Measurements from ENCODE around the gene PTCD1. TPM values are rescaled to one million over a fixed set of nuclear protein-coding genes. Genes with fewer than 3 reads are reported as not detected.
"Not testable (repeated sequence)": the region's sequence is repeated elsewhere in the genome, so short reads cannot be mapped to it uniquely, and the experiment has no call there.

PTCD1 gene
- total RNA-seq, 1 donor from 2014 or later = 4.9 TPM

GRCh38 chr7:99387912-99388311, 50.7 kb downstream of the PTCD1 start:
- no peak for DNase-seq (ENCODE audit: low spot score)

- not testable (repeated sequence) for DNase-seq (ENCODE audit: low spot score)
These were observed 51.4 kb downstream of the PTCD1 start for GRCh38 chr7:99387239-99387635.

DNA sequence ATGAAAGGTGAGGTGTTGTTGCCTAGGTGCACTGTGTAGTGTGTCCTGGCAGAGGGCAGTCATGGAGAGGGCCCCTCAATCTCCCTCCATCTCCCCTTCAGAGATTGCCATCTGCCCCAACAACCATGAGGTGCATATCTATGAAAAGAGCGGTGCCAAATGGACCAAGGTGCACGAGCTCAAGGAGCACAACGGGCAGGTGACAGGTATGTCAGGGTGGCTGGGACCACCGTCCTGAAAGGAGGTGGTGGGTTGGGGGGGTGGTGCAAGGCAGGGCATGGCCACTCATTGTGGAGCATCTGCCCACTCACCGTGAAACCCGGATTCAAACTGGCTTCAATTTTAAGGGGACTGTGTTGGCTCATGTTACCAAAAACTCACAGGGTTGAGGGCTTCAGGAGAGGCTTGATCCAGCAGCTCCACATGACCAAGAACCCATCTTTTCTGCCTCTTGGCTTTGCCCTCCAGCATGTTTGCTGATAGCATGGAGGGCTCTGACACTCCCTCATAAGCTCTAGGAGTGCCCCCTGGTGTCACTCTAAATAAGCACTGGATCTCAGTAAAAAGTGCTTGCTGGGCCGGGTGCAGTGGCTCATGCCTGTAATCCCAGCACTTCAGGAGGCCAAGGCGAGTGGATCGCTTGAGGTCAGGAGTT, 51.9 kb downstream of the PTCD1 start:
- DNase-seq (ENCODE audit: low spot score) = no peak

DNA sequence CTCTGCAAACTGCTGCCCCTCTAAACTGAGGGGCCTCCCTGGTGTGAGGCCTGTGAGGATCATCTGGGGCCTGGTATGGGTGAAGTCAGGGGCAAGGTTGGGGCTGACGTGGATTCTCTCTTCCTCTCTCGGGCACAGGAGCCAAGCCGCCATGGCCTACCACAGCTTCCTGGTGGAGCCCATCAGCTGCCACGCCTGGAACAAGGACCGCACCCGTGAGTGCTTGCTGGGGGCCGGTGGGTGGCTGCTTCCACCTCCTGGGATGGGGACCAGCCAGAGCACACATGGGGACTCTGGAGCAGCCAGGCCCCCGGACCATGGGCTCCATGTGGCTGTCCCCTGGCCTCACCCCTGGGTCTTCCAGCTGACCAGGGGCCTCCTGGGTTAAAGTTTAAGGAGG, 53.0 kb downstream of the PTCD1 start:
- DNase-seq (ENCODE audit: low spot score) = no peak

- no peak for DNase-seq (ENCODE audit: low spot score)
These were observed 54.1 kb downstream of the PTCD1 start for GRCh38 chr7:99384523-99384922.

DNA sequence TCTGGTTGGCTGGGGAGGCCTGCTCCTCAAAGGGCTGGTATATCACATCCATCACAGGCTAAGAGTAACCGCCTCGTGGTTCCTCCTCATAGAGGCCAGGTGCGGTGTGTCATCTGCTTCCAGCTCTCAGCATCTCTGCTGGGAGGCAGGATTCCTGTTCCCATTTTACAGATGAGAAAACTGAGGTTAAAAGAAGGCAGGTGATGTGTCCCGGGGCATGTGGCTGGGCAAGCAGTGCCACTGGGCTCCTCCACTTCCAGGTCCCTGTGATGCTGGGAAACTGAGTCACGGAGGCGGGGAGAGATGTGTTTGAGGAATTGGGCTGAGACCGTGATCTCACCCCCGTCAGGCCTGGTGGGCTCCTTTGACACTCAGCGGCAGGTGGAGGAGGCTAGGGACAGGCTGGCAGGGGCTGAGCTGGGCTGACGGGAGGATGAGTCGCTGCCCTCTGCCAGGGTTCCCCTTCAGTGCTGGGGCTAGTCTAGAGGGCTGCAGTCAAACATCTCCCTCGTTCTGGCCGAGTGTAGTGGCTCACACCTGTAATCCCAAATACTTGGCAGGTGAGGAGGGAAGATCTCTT, 54.7 kb downstream of the PTCD1 start:
- no peak for DNase-seq (ENCODE audit: low spot score)

DNA sequence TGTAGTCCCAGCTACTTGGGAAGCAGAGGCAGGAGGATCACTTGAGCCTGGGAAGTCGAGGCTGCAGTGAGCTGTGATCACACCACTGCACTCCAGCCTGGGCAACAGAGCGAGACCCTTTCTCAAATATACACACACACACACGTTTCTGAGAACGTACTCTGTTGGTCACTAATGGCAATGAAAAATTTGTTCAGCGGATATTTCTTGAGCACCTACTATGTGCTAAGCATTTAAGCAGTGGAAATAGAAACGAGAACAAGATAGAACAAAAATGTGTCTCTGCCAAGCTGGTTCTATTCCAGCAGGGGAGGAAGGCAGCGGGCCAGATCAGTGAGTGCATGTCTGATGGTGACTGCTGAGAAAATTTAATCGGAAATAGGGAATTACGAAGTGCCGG, 55.4 kb downstream of the PTCD1 start:
- DNase-seq (ENCODE audit: low spot score) = no peak

- no peak for DNase-seq (ENCODE audit: low spot score)
These were observed 56.9 kb downstream of the PTCD1 start for GRCh38 chr7:99381664-99382075.

GRCh38 chr7:99380823-99381663, 57.6 kb downstream of the PTCD1 start:
- no peak for DNase-seq (ENCODE audit: low spot score)

DNA sequence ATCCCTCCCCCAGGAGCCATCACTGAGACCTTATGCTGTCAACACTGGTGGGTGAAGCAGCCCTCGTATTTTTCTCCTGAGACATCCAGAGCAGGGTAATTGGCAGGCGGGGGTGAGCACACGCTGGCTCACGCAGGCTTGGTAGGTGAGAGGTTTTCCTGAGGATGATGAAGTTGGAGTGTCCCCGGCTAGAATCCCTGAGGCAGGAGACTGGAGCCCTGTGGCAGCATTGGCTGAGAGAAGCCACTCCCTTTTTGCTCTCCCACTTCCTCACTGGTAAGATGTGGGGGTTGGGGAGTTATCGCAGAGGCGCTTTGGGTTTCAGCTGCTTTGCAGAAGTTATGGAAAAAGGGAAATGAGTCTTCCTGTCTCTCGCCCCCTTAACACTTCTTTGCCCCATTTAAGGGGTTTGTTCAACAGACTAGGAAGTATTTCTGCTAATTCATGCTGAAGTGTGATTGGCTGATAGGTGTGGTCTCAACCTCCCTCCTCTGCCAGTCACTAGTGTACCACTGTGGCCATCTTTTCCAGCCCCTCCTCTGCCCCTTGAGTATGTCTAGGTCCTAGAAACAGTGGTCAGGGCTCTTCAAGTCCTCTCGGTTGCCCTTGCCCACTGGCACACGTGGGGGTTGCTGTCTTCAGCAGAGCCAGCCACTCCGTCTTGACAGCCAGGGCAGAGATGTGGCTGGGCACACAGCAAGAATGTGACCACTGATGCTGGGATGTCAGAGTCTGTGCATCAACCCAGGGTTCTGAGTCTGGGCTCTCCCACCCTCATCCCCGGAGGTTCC, 58.4 kb downstream of the PTCD1 start:
- peak; percentile 46 for DNase-seq (ENCODE audit: low spot score)

- DNase-seq (ENCODE audit: low spot score) = not testable (repeated sequence)
These were observed 58.9 kb downstream of the PTCD1 start for GRCh38 chr7:99379693-99380031.

DNA sequence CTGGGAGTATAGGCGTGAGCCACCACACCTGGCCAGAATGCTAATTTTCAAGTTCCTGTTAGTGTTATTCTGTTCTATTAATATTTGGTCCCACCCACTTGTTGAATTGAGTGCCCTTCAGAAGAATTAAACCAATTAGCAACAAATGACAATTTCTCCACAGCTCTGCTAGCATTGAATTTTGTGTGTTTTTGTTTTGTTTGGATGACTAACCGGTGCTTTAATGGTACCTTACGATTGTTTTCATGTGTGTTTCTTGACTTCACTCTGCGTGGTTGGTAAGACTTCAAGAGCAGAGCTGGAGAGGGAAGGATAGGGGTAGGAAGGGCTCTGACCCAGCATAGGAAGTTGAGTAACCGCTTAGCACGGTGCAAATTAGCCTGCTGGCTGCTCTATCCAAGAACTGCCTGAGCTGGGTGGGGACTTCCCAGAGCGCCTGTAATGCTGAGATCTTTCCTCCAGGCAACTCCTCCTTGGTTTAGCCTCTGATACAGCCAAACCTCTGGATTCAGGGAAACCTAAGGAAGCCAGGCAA, 59.5 kb downstream of the PTCD1 start:
- DNase-seq (ENCODE audit: low spot score) = peak; percentile 55

DNA sequence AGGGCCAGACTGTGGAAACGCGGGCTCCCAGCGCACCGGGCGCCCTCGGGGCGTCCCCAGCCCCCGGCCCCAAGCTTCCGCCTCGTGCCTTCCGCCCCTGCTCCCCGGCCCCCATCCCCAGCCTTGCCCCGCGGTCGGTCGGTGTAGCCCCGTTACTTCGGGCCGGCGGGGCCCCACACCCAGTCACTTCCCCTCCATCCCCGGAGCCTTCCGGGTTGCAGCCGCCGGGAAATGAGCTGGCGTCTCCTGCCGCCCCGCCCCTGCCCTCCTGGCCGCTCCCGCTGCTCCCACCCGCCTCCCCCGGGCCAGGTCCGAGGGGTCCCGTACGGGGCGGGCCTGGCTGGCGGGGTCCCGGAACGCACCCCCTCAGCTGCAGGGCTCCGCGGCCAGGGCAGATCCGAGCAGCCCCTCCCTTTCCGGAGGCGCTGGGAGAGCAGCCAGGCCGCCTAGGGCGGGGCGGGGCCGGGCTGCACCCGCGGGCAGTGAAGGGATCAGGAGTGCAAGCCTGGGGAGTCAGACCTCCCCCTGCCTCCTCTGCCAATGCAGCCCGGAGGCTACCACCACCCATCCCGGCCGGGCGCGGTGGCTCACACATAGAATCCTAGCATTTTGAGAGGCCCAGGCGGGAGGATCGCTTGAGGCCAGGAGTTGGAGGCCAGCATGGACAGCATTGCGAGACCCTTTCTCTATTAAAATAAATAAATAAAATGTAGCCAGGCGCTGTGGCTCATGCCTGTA, 63.4 kb downstream of the PTCD1 start:
- DNase-seq (ENCODE audit: low spot score) = peak; percentile 65

- peak; percentile 69 for DNase-seq (ENCODE audit: low spot score)
These were observed 64.2 kb downstream of the PTCD1 start, which contains the start of gene ARPC1B for GRCh38 chr7:99374111-99375064. Gene ARPC1B (plus strand): TSS chr7:99374730. CDS start chr7:99385715, 10,985 bp downstream.

- DNase-seq (ENCODE audit: low spot score) = no peak
These were observed 65.2 kb downstream of the PTCD1 start for GRCh38 chr7:99373091-99374066.

DNA sequence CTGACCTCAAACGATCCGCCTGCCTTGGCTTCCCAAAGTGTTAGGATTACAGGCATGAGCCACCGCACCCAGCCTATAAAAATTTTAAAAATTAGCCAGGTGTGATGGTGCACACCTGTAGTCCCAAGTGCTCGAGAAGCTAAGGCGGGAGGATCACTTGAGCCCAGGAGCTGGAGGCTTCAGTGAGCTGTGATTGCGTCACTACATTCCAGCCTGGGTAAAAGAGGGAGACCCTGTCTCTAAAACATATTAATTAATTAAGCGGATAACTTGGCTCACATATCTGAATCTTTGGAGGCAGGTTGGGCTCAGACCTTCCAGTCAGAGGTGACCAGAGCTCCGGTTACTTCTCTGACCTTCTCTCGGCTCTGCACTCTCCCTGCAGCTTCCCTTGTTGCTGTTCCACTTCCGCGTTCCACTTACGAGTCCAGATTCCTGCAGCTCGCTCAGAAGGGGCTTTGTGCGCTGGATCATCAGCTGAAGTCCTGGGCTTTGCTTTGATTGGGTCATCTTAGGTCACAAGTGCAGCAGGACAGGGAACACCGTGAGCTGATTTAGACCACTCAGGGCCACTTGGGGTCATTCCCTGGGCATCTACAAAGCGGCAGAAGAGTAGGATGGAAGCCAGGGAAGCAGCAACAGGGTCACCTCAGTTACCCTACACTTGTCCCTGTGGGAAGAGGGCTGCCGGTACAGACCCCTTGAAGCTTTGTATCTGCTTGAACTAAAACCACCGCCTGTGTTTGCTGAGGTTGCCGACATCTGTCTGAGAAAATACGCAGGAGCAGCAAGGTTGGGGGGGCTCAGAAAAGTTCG, 66.1 kb downstream of the PTCD1 start:
- DNase-seq (ENCODE audit: low spot score) = no peak

- DNase-seq (ENCODE audit: low spot score) = no peak
These were observed 67.2 kb downstream of the PTCD1 start for GRCh38 chr7:99371376-99371920.
